Esophagus mucosa (tissue), 1 donor: ENCODE results near the gene MAGIX. TPM values are rescaled to one million over a fixed set of nuclear protein-coding genes. Genes with fewer than 3 reads are reported as not detected.

Source experiments
- ATAC-seq: fragments of 200-7000 bp; cut with Tn5 transposase; one replicate; pipeline ENCODE4 v1.9.1; 2020
- total RNA-seq: library from RNA; stranded (reverse); gene quantifications from one replicate; pipeline ENCODE4 v1.2.4, GENCODE V29; 2023
- donor health status: DM: yes; HTN: yes; CAD: no.

The MAGIX gene
- total RNA-seq, 1 donor from 2014 or later = 4.7 TPM

- no peak for ATAC-seq
Observed at GRCh38 chrX:49206543-49206942, 44.0 kb downstream of the MAGIX start.

DNA sequence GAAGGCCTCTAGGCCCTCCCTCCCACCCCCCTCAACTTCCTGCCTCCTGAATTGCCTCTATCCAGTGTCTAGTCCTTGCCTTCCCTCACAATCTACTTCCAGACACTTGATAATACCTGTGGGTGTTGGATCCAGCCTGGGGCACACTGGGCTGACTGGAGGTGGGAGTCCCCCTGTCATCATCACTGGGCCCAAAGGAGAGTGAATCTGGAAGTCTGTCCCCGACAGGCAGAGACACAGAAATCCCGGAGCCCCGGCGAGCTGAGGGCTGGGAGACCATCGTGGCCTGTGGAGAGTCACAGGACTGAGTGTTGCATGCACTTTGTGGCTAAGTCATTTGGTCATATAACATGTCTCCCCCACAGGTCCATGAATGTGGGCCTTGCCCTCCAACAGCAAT lies 45.8 kb downstream of the MAGIX start:
- ATAC-seq = no peak

DNA sequence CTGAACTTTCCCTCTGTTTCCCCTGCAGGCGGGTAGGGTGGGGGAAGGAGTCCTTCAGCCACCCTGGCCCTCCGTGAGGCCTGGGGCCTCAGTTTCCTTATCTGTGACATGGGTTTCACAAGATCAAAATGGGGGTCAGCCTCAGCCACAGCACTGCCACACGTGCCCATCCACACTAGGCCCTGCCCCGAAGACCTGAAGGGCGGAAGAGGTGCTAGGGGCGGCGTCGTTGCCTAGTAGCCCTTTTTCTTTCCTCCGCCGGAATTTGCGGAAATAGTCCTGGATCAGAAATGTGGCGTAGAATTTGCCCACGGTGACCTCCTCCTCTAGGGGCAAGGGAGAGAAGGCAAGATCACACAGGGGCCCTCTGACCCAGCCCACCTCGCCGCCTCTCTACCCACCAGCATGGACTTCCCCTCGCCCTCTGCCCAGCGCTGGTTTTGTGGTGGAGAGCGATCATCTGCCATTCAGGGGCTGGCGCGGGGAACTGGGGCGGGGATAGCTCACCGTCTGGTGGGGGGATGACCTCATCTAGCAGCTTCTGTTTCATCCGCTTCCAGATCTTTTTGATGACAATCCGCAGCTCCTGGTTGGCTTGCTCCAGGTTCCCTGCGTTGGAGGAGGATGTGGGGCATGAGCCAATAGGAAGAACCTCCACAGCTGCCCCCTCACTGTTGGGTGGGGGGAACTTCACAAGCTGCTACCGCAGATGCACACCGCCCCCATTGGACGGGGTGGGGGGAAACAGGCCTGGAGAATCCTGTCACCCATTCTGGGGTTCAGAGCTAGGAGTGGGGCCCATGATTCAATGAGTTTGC lies 47.1 kb downstream of the MAGIX start:
- ATAC-seq = no peak

DNA sequence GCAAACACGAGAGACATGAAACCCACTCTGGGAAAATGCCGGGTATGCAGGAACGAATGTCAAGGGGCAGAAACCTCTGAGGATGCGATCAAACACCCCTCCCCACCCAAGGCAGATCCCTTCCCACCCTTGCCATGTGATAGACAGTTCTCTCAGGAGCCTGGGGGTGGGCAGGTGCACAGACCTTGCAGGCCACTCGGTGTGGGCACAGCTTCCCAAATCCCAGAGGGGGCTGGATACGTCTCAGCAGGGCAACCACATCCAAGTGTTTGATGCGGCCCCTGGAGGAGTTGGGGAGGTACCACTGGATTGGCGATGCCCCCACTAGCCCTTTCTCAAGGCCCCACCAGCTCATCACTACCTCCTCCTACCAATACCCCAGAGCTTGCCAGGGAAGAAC lies 47.8 kb downstream of the MAGIX start:
- ATAC-seq = no peak

DNA sequence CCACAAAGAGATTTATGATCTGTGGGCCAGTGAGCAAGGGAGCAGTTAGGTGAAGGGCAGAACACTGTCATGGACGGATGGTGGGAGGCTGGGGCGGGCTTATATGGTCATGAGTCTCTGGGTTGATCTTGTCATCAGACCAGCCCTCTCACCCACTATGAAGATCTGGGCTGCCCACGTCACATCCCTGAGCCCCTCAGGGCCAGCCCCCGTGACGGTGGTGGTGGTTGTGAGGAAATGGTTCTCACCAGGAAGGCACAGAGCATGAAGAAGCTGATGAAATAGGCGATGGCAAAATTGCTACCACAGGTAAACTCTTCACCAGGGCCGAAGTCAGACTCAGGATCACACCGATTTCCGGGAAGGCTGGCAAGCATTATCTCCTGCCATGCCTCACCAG lies 48.5 kb downstream of the MAGIX start:
- no peak for ATAC-seq

- ATAC-seq = no peak
Observed at GRCh38 chrX:49212209-49212608, 49.7 kb downstream of the MAGIX start.

DNA sequence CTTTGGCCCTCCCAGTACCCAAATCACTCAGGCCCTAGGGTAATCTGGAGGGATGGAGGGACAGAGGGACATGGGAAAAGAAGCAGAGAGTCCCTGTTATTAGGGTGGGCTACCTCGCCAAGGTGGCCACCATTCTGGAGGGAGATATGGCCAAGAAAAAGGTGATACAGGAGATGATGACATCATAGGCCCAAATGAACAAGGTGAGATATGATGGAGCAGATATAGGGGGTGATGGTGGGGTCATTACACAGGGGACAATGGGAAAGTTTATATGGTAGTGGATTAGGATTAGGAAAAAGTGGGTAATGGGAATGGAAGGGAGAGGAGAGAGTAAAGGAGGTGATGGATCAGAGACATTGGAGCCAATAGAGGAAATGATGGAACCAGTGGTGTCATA lies 50.3 kb downstream of the MAGIX start:
- no peak for ATAC-seq

GRCh38 chrX:49214416-49214815 lies 51.9 kb downstream of the MAGIX start:
- ATAC-seq = no peak

DNA sequence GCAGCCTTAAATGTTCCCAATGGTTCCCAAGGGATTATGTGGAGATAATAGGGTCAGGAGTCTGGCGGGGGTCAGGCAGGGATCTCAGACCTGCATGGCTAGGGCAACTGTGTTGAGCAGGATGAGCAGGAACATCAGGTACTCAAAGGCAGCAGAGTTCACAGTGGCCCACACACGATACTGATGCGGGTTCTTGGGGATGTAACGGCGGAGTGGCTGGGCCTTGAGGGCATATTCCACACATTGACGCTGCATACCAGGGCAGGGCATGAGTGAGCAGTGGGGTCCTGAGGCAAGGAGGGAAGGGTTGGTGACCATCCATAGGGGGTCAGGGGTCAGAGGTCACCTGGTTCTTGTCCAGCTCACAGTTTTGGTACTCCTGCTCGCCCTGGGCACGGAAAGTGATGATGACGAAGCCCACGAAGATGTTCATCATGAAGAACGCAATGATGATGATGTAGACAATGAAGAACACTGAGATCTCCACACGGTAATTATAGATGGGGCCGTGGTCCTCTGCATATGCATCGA lies 52.5 kb downstream of the MAGIX start:
- ATAC-seq = no peak

Other genes with a start within 250 kb of the MAGIX start
- gene PIM2, start 243.7 kb upstream of the MAGIX start, total RNA-seq = 4.4 TPM
- gene OTUD5, start 205.2 kb upstream of the MAGIX start, total RNA-seq = 20.3 TPM
- 0.28 TPM for gene KCND1, start 190.9 kb upstream of the MAGIX start, total RNA-seq
- 21.2 TPM for gene GRIPAP1, start 160.5 kb upstream of the MAGIX start, total RNA-seq
- 20.2 TPM for gene TFE3, start 119.4 kb upstream of the MAGIX start, total RNA-seq
- gene CCDC120, start 103.8 kb upstream of the MAGIX start, total RNA-seq = 27.7 TPM
- 4.8 TPM for gene PRAF2, start 88.8 kb upstream of the MAGIX start, total RNA-seq
- gene WDR45, start 82.9 kb upstream of the MAGIX start, total RNA-seq = 30.3 TPM
- gene GPKOW, start 39.0 kb upstream of the MAGIX start, total RNA-seq = 11.9 TPM
- 359 TPM for gene PLP2, start 9.1 kb downstream of the MAGIX start, total RNA-seq
- 17.5 TPM for gene PRICKLE3, start 23.6 kb downstream of the MAGIX start, total RNA-seq
- 0.36 TPM for gene SYP, start 37.4 kb downstream of the MAGIX start, total RNA-seq
- gene CACNA1F, start 70.6 kb downstream of the MAGIX start, total RNA-seq = 0.28 TPM
- gene CCDC22, start 72.7 kb downstream of the MAGIX start, total RNA-seq = 9.4 TPM
- 0.76 TPM for gene FOXP3, start 102.0 kb downstream of the MAGIX start, total RNA-seq
- 3.4 TPM for gene PPP1R3F, start 107.0 kb downstream of the MAGIX start, total RNA-seq
- not detected for gene GAGE10, start 140.9 kb downstream of the MAGIX start, total RNA-seq
- gene GAGE12J, start 159.3 kb downstream of the MAGIX start, total RNA-seq = not detected
- not detected for gene GAGE13, start 168.8 kb downstream of the MAGIX start, total RNA-seq